B cell (primary cell): ENCODE results near the gene GABPB2. TPM values are rescaled to one million over a fixed set of nuclear protein-coding genes. Genes with fewer than 3 reads are reported as not detected.

ENCODE experiments used
- ATAC-seq: fragments of 200-7000 bp; cut with Tn5 transposase; one replicate; pipeline ENCODE4 v1.10.0; 2021; ENCODE audit warnings: low read depth, mild to moderate bottlenecking, moderate number of reproducible peaks, moderate library complexity
- CTCF ChIA-PET: fragments of 350-600 bp; sonication (Branson Sonifier 250); formaldehyde crosslinking; loops from one replicate; lab custom pipeline; 2021; ENCODE audit warnings: antibody characterized with exemption, inconsistent platforms; lab: Charles Lee
- POLR2A ChIA-PET: fragments of 350-600 bp; sonication (Branson Sonifier 250); formaldehyde crosslinking; loops from one replicate; lab custom pipeline; 2021; ENCODE audit warnings: antibody characterized with exemption; lab: Charles Lee
- DNase-seq: peaks from one replicate; pipeline ENCODE4 v3.0.0; 2013
- H2AFZ ChIP-seq: 2 replicates; pipeline ENCODE4 v1.6.1; 2012; ENCODE audit warnings: mild to moderate bottlenecking, low read depth, low read length; ENCODE audit not compliant: insufficient read depth, poor library complexity, severe bottlenecking
- H3K27ac ChIP-seq, 2 donors: 1 replicate in 1 of 2; 2 replicates in 1 of 2; pipeline ENCODE4 v1.5.1; 2012 to 2013; ENCODE audit warnings: low read length in 2 of 2, mild to moderate bottlenecking in 2 of 2, moderate library complexity in 1 of 2
- H3K27me3 ChIP-seq, 4 experiments: fragments of 200-600 bp in 1 of 4; sonication (generic) in 1 of 4; replicated peaks in 1 of 4; 1 replicate in 2 of 4; 2 replicates in 2 of 4; pipeline versions ENCODE4 v1.6.1 to v1.7.0; 2013 to 2016; ENCODE audit warnings: low read length in 3 of 4, mild to moderate bottlenecking in 2 of 4, mixed read lengths in 1 of 4, moderate library complexity in 1 of 4; ENCODE audit not compliant: insufficient read depth in 4 of 4, control insufficient read depth in 3 of 4; ENCODE audit errors: control extremely low read depth in 1 of 4
- H3K36me3 ChIP-seq, 2 experiments: replicated peaks in 1 of 2; 1 replicate in 1 of 2; 2 replicates in 1 of 2; pipeline versions ENCODE4 v1.6.1 to v1.7.1; 2013; ENCODE audit warnings: low read length in 1 of 2; ENCODE audit not compliant: insufficient read depth in 2 of 2, control insufficient read depth in 1 of 2; ENCODE audit errors: control extremely low read depth in 1 of 2, extremely low read depth in 1 of 2
- H3K4me1 ChIP-seq, 2 donors: fragments of 200-600 bp in 1 of 2; sonication (generic) in 1 of 2; 1 replicate in 1 of 2; 2 replicates in 1 of 2; pipeline versions ENCODE4 v1.5.1 to v1.6.1; 2013 to 2017; ENCODE audit warnings: low read length in 2 of 2; ENCODE audit not compliant: control insufficient read depth in 2 of 2, insufficient read depth in 2 of 2
- H3K4me2 ChIP-seq: replicated peaks from 2 replicates; pipeline ENCODE3; 2012; ENCODE audit warnings: mild to moderate bottlenecking, low read depth, low read length; ENCODE audit not compliant: poor library complexity, severe bottlenecking
- H3K4me3 ChIP-seq, 5 experiments: fragments of 200-600 bp in 1 of 5; sonication (generic) in 1 of 5; 1 replicate in 3 of 5; 2 replicates in 2 of 5; pipeline versions ENCODE4 v1.5.1 to v1.7.0; 2011 to 2016; ENCODE audit warnings: low read length in 4 of 5, mild to moderate bottlenecking in 4 of 5, low read depth in 2 of 5, control low read depth in 1 of 5, moderate library complexity in 1 of 5; ENCODE audit not compliant: insufficient read depth in 1 of 5; ENCODE audit errors: control extremely low read depth in 1 of 5, extremely low read depth in 1 of 5
- H3K79me2 ChIP-seq: fragments of 200-600 bp; sonication (generic); one replicate; pipeline ENCODE4 v1.6.0; 2016; ENCODE audit warnings: low read length; ENCODE audit not compliant: control insufficient read depth, insufficient read depth
- H3K9ac ChIP-seq: fragments of 200-600 bp; sonication (generic); 2 replicates; pipeline ENCODE4 v1.6.1; 2017; ENCODE audit warnings: mild to moderate bottlenecking, low read length, moderate library complexity
- H3K9me3 ChIP-seq, 3 donors: one replicate each; pipeline versions ENCODE4 v1.6.1 to v1.7.1; 2013; ENCODE audit warnings: low read length in 2 of 3; ENCODE audit not compliant: control insufficient read depth in 2 of 3, insufficient read depth in 1 of 3; ENCODE audit errors: control extremely low read depth in 1 of 3
- H4K20me1 ChIP-seq: 2 replicates; pipeline ENCODE4 v1.6.0; 2012; ENCODE audit warnings: mild to moderate bottlenecking, low read length; ENCODE audit not compliant: insufficient read depth, control insufficient read depth, poor library complexity, severe bottlenecking
- H3K27ac Mint-ChIP-seq: one replicate; pipeline ENCODE4 v1.8.0; 2021; ENCODE audit warnings: mixed read lengths
- H3K27me3 Mint-ChIP-seq: one replicate; pipeline ENCODE4 v1.8.0; 2021; ENCODE audit warnings: mixed read lengths
- H3K4me1 Mint-ChIP-seq: one replicate; pipeline ENCODE4 v1.8.0; 2021; ENCODE audit warnings: mixed read lengths
- H3K4me3 Mint-ChIP-seq: one replicate; pipeline ENCODE4 v1.8.0; 2021; ENCODE audit warnings: mixed read lengths
- H3K9me3 Mint-ChIP-seq: one replicate; pipeline ENCODE4 v1.8.0; 2022; ENCODE audit warnings: mixed read lengths; ENCODE audit not compliant: insufficient read depth
- EZH2 ChIP-seq: IDR thresholded peaks from 2 replicates; pipeline ENCODE4 v1.6.1; 2012; ENCODE audit warnings: borderline replicate concordance, low read depth, mild to moderate bottlenecking, moderate library complexity, low read length; ENCODE audit not compliant: insufficient read depth, poor library complexity, severe bottlenecking
- WGBS: methylation state at CpG from one replicate; pipeline ENCODE4 v1.1.5; 2013; ENCODE audit warnings: missing lambda C conversion rate; ENCODE audit not compliant: insufficient coverage; 5-methylcytosine and 5-hydroxymethylcytosine counted together
- intact Hi-C: fragments of 100-400 bp; cut with micrococcal nuclease; formaldehyde crosslinking; loops from one replicate; pipeline ENCODE4 v1.10.0; 2022
- polyA plus RNA-seq: library from polyadenylated mRNA; depleted of rRNA; stranded (reverse); fragments of >200 nt; gene quantifications from 2 replicates; pipeline ENCODE4 v1.2.3, GENCODE V29; 2012
- total RNA-seq, 2 donors: library from RNA; stranded (reverse); fragments of 120-200 nt in 1 of 2; gene quantifications; 1 replicate in 1 of 2; 2 replicates in 1 of 2; pipeline versions ENCODE4 v1.2.3 to v1.2.4, GENCODE V29; 2013 to 2022
- TF ChIP-seq, protein P1 (sequence below): fragments of 200-600 bp; IDR thresholded peaks from one replicate; pipeline ENCODE4 v1.8.0; 2022; ENCODE audit warnings: antibody characterized with exemption, mild to moderate bottlenecking

The GABPB2 gene
- total and polyA plus RNA-seq, 2 donors (not counting 1 experiment from before 2014, with no cell fraction given), result 15.1 to 22.4 TPM

DNA sequence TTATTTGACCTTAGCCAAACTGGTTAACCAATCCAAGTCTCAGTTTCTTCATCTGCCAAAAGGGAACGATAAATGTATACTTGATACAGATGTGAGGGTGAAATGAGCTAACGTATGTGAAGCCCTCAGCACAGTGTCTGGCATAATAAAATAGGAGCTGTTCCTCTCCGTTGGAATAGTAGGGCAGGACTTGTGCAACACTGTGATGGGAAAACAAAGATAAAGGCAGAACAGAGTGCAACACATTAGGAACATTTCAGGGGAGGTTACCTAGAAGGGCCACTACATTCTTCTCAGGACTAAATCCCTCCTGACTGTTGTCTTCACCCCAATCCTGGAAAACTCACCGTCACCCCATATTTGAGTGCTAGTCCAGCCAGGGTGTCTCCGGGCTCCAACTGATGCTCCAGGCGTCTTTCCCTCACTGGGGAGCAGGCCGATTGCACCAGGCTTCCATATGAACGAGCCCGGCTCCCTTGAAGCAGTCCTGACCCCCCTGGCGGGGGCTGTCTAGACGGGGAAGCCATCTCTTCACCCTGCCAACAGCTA is 94.2 kb downstream of the GABPB2 start:
- Mint-ChIP-seq H3K9me3 (no peaks in the 10 kb centered on the region), H3K4me1 (peaks cover 39% of the 10 kb centered on the region), H3K27ac (peak overlapping the region; percentile 10), H3K27me3 (no peaks in the 10 kb centered on the region), H3K4me3 (peak overlapping the region; percentile 92)
- DNase-seq, result no peak
- Histone ChIP-seq H3K9me3 (no peaks in the 10 kb centered on the region), H3K36me3 (peaks cover 3 to 31% of the 10 kb centered on the region in 2 experiments), H3K79me2 (peaks cover 24% of the 10 kb centered on the region), H3K27me3 (no peaks in the 10 kb centered on the region), H3K27ac (no peak overlapping the region), H3K9ac (peak overlapping the region; percentile 82), H3K4me3 (peak overlapping the region in 3 of 5 experiments; percentile 81 to 99 (median 90)), H4K20me1 (peaks cover 4% of the 10 kb centered on the region), H3K4me1 (peaks cover 17 to 23% of the 10 kb centered on the region in 2 donors), H2AFZ (no peak overlapping the region), H3K4me2 (peak overlapping the region; percentile 91)
- no peak for ATAC-seq
- TF ChIP-seq, protein P1, sequence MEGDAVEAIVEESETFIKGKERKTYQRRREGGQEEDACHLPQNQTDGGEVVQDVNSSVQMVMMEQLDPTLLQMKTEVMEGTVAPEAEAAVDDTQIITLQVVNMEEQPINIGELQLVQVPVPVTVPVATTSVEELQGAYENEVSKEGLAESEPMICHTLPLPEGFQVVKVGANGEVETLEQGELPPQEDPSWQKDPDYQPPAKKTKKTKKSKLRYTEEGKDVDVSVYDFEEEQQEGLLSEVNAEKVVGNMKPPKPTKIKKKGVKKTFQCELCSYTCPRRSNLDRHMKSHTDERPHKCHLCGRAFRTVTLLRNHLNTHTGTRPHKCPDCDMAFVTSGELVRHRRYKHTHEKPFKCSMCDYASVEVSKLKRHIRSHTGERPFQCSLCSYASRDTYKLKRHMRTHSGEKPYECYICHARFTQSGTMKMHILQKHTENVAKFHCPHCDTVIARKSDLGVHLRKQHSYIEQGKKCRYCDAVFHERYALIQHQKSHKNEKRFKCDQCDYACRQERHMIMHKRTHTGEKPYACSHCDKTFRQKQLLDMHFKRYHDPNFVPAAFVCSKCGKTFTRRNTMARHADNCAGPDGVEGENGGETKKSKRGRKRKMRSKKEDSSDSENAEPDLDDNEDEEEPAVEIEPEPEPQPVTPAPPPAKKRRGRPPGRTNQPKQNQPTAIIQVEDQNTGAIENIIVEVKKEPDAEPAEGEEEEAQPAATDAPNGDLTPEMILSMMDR, result no peak
- no peak for TF ChIP-seq EZH2
- WGBS, result 85% methylated on average over 8 of the region's 11 CpGs
- ChIA-PET POLR2A (interaction anchor here (0.7 kb wide), 1 partner anchor 163 kb away, joined by 3 read pairs; the partner anchor contains the start of gene PI4KB), CTCF (interaction anchor here (1.0 to 2.6 kb wide), 3 partner anchors 8 to 94 kb away, joined by 3 to 6 read pairs (median 4); partner anchors contain the start of genes GABPB2 and TNFAIP8L2)
- intact Hi-C loops, result loop anchor here (1.0 to 10.0 kb wide), 9 partner anchors 9 to 680 kb away; partner anchors contain the start of genes CTSS, PIP5K1A, PRUNE1 and PSMD4

DNA sequence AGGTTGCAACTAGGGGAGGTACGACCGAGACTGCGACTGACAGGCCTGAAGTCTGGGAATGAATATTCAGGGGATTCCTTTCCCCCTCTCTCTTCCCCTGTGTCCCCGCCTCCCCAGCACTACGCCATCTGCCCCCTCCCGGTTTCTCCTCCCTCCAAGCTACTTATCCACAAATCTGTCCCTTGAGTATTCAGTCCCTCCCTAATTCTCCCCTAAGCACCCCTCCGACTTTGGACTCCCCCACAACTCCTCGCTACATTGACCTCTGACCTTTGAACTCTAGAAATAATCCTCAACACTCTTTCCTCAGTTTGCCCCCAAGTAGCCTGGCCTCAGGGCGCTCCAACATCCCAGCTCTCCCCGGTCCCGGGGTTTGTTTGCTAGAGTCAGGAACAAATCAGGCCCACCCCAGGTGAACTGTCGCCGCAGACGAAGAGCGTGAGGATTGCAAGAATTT is 94.7 kb downstream of the GABPB2 start:
- DNase-seq (peak; percentile 33), ATAC-seq (no peak)
- Mint-ChIP-seq H3K4me3 (peak overlapping the region; percentile 92), H3K4me1 (peaks cover 37% of the 10 kb centered on the region), H3K27me3 (no peaks in the 10 kb centered on the region), H3K27ac (peak overlapping the region; percentile 96), H3K9me3 (no peaks in the 10 kb centered on the region)
- Histone ChIP-seq H3K9me3 (no peaks in the 10 kb centered on the region), H3K4me1 (peaks cover 16 to 22% of the 10 kb centered on the region in 2 donors), H3K36me3 (peaks cover 3 to 33% of the 10 kb centered on the region in 2 experiments), H3K27me3 (no peaks in the 10 kb centered on the region), H4K20me1 (peaks cover 4% of the 10 kb centered on the region), H3K4me3 (peak overlapping the region; percentile 81 to 99 (median 92)), H3K79me2 (peaks cover 22% of the 10 kb centered on the region), H2AFZ (peak overlapping the region; percentile 68), H3K9ac (peak overlapping the region; percentile 82), H3K4me2 (peak overlapping the region; percentile 91), H3K27ac (peak overlapping the region in 1 of 2 donors; percentile 34)
- 37% methylated on average over 12 of the region's 15 CpGs for WGBS
- intact Hi-C loops, result loop anchor here (1.0 to 10.0 kb wide), 9 partner anchors 9 to 681 kb away; partner anchors contain the start of genes CTSS, PIP5K1A, PRUNE1 and PSMD4
- POLR2A ChIA-PET, result interaction anchor here (0.6 to 1.6 kb wide), 3 partner anchors 25 to 185 kb away, joined by 3 to 8 read pairs (median 4); partner anchors contain the start of genes PI4KB and VPS72
- no peak for TF ChIP-seq EZH2
- TF ChIP-seq, protein P1, result no peak
- CTCF ChIA-PET, result interaction anchor here (1.0 to 2.6 kb wide), 3 partner anchors 8 to 94 kb away, joined by 3 to 6 read pairs (median 4); partner anchors contain the start of genes GABPB2 and TNFAIP8L2
